HT-29 (cell line): ENCODE data around the gene NOPCHAP1. TPM values are rescaled to one million over a fixed set of nuclear protein-coding genes. Genes with fewer than 3 reads are reported as not detected.

Source experiments
- DNase-seq: peaks from one replicate; pipeline ENCODE4 v3.0.0-alpha.2; 2015; ENCODE audit warnings: low spot score
- total RNA-seq: library from RNA; depleted of rRNA; stranded (reverse); fragments of >200 nt; shearing (Covaris generic); gene quantifications from 2 replicates; pipeline ENCODE4 v1.2.3, GENCODE V29; 2014; rRNA removed

Gene NOPCHAP1
- total RNA-seq, 1 experiment from 2014 or later: 23.5 TPM

DNA sequence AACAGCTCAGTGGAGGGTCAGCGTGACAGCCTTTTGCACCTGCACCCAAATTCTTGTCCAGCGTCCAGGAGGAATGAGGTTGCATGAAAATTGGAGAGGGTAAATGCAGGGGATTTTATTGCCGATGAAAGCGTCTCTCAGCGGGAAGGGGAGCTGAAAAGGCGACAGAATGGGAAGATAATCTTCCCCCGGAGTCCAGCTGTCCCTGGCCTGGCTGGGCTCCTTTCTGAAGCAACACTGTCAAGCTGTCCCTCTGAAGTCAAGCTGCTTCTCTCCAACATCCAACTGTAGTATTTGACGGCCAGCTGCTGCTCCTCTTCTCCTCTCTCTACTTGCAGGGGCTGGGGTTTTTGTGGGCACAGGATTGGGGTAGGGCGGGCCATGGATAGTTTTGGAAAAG is 32.7 kb downstream of the NOPCHAP1 start:
- no peak for DNase-seq

DNA sequence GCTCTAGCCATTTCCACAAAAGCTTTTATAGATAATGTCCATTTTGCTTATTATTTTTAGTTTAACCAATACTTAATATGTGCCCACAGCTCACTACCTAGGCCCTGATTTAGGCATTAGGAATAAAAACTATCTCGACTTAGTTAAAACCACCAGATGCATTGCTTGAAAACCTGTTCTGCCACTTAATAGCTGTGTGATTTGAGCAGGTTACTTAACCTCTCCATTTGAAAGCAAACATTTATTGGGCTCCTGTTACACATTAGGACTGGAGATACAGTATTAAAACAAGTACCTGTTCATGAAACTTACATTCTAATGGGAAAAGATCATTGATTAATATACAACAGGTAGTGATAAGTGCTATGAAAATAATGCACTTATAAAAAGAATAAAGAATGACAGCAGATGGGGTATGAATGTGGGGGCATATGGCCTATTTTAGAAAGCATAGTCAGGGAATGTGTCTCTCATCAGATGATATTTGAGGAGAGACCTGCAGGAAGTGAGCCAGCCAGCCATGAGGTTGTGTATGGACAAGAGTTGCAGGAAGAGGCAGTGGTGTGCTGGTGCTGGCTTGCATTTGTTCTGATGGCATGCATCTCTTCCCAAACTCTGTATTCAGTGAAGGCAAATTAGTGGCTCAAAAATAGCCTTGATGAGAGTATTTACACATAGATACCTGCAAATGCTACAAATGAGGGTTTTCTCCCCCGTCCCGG is 34.3 kb downstream of the NOPCHAP1 start:
- DNase-seq: peak; percentile 35

DNA sequence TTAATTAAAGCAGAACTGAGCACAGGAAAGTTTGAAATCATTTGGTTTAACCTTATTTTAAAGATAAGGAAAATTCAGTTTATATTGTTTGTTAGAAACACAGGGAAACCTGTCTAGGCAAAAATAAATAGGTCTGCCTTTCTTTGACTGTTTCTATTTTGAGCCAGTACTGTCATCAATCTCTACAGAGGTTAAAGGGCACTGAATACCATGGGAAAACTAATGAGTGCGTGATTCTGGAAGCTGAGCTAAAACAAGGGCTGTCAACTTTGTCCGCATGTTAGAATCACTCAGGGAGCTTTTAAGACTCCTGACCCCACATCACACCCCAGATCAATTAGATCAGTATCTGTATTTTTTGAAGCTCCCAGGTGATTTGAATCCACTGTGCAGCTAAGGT is 38.8 kb downstream of the NOPCHAP1 start:
- no peak for DNase-seq

- DNase-seq: no peak
Observed at GRCh38 chr12:105025890-105026289, 39.8 kb downstream of the NOPCHAP1 start.

DNA sequence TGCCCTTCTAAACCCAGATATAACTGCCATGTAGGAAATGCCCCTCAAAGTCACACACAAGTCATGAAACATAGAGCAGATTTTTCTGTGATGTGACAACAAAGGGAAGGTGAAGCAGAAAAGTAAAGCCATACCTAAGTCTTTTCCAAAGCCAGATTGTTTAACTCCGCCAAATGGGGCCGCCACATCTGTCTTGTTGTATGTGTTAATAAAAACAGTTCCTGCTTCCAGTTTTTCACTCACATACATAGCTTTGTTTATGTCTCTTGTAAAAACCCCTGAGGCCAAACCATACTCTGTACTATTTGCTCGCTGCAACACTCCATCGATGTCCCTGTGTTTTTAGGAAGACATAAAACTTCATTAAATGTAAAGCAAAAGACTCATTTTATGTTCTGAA is 40.3 kb downstream of the NOPCHAP1 start:
- no peak for DNase-seq

- no peak for DNase-seq
Observed at GRCh38 chr12:105030820-105031807, 45.0 kb downstream of the NOPCHAP1 start.

DNA sequence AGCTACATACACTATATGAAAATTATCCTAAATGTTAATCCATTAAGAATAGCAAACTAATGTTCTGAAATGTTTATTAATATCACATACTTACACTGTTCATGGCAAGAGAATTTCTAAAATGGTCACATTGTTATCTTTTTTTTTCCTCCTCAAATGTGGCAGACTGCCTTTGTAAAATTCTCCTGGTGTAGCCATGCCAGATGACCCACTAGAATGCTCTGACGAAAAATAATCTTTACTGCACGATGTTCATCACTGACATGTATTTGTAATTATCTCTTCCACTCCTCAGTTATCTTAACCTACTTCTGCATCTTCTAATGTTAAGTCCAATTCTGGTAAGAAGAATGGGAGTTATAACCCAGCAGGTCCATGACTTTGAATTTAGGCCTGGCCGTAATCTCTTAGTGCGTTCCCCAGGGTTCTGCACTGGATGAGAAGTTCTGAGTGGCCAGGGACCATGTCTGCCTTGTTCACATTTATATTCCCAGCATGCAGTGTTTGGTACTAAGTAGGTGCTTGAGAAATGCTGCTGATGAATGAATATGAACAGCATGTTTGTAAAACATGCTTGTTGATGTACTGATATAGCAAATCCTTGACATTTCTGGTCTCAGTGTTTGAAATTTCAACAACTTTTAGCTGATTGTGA is 46.7 kb downstream of the NOPCHAP1 start:
- DNase-seq: no peak

- no peak for DNase-seq
Observed at GRCh38 chr12:105033851-105034250, 47.7 kb downstream of the NOPCHAP1 start.

Other genes with a start within 250 kb of the NOPCHAP1 start
- 33.2 and 33.4 TPM in 2 replicates for gene SLC41A2, start 28.0 kb upstream of the NOPCHAP1 start, total RNA-seq
- gene ALDH1L2, start 98.1 kb downstream of the NOPCHAP1 start, total RNA-seq: not detected in 2 replicates
- gene WASHC4, start 121.4 kb downstream of the NOPCHAP1 start, total RNA-seq: 17.5 and 21.5 TPM in 2 replicates
- 10.3 and 13.3 TPM in 2 replicates for gene APPL2, start 249.9 kb downstream of the NOPCHAP1 start, total RNA-seq